H54 (cell line): Measurements from ENCODE around the gene CENPE.
A peak's percentile ranks its signal among the peaks of the same experiment; 100 is the strongest.

ENCODE experiments used
- DNase-seq: peaks from one replicate; pipeline ENCODE4 v3.0.0; 2011; ENCODE audit warnings: low spot score, mixed read lengths; ENCODE audit not compliant: insufficient read length
- FAIRE-seq: peaks from 3 replicates; lab custom pipeline; 2011; peaks lifted over from hg19 to GRCh38; lab: Jason Lieb, UNC
- POLR2A ChIP-seq: IDR thresholded peaks from 2 replicates; pipeline ENCODE4 v1.6.1; 2011; ENCODE audit warnings: low read depth, mild to moderate bottlenecking, low read length

CENPE gene

DNA sequence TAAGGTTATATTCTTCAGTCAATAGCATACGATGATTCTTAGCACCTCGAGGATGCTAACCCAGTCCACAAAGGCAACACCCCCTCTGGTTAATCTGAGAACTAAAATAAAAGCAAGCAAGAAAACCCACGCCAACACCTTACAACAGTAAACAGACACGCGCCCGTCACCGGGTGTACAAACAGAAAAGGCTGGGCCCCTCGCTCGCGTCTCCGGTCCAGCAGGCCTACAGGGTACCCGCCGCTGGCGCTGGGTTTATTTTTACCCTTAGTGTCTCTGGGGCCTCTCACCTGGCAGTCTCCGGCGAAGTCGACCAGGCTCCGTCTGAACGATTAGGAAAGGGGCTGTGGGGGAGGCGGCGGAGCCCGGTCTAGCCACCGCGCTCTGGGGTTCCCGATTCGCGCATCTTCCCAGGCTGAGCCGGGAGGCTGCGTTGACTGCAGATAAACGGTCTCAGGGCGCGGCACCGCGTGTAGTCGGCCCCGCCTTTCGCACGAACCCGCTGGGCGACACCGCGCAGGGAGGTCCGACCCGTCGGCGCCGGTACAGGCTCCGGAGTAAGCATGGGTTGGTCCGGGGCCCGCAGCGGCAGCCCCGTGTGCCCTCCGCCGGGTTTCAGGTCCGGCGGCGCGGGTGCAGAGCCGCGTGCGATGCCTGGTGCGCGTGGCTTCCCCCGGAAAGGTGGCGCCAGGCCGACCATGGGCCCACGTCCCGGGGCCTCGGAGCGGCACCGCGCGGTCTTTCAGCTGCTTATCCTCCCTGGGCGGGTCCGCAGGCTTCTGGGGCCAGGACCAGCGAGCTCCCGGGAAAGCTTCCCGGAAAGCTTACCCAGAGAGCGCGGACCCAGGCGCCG lies 122.0 kb downstream of the CENPE start:
- TF ChIP-seq POLR2A: peak; percentile 46; the same call in 1 of the 2 replicates
- no peak for FAIRE-seq

DNA sequence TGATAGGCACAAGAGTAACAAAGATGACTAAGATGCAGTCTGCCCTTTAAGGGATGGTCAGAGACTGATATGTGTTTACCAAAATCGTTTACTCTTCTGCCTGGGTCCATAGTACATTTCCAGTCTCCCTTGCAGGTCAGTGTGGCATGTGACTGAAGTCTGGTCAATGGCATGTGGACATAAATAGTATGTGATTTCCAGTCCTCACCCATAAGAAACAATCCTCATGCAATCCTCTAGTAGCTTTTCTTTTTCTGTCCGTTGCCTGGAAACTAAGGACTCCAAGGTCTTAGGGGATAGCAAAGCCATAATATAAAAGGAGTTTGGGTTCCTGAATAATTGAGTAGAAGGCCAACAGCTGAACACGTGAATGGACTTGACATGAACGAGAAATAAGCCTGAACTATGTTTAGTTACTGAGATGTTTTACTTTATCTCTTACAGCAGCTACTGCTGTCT lies 122.7 kb downstream of the CENPE start:
- DNase-seq: no peak
- TF ChIP-seq POLR2A: no peak
- no peak for FAIRE-seq

More for the DNA sequence above, 122.0 kb downstream of the CENPE start:
- peak; percentile 28 for DNase-seq

DNA sequence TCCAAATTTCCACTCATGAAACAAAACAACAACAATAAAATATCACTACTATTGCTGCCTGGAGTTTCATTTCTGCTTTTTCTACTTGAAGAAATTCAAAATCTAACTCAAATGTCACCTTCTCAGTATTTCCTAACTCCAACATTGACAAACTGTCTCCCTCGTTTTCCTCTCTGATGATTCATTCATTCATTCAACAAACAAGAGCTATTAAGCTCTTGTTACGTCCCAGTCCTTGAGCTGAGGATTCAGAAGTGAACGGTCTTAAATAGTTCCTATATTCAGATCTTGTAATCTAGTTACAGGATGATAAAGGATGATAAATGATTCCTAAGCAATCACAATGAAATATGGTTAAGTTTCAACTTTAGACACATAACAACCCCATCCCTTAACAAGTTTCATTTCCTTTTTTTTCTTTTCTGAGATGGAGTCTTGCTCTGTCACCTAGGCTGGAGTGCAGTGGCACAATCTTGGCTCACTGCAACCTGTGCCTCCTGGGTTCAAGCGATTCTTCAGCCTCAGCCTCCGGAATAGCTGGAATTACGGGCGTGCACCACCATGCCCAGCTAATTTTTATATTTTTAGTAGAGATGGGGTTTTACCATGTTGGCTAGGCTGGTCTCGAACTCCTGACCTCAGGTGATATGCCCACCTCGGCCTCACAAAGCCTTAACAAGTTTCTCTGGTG lies 123.3 kb downstream of the CENPE start:
- DNase-seq (no peak), FAIRE-seq (no peak)
- no peak for TF ChIP-seq POLR2A

DNA sequence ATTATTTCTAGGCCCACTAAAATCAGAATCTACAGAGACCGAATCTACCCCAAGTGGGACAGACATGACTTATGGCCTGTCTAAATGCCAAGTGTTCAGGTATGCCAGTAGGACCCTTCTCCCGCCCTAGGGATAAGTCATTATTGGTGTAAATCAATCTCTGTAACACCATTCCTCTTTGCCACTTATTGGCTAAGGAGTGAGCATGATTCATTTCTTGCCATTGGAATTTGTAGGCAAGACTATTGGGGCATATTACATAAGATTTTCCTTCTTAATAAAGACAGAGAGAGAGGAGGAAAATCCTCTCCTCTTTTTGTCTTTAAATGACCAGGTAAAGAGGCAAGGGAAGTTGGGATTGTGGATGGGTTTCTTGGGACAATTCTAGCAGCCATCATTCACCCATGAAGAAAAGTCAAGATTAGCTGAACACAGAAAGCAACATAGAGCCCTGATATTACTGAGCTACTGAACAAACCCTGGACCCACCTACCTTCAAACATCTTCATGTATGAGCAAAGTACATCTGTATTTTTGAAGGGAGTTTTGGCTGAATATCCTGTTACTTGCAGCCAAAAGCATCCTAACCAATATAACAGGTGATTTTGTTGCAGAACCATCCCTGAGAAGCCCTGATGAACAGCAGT lies 124.2 kb downstream of the CENPE start:
- FAIRE-seq (no peak), DNase-seq (no peak)
- TF ChIP-seq POLR2A: no peak

DNA sequence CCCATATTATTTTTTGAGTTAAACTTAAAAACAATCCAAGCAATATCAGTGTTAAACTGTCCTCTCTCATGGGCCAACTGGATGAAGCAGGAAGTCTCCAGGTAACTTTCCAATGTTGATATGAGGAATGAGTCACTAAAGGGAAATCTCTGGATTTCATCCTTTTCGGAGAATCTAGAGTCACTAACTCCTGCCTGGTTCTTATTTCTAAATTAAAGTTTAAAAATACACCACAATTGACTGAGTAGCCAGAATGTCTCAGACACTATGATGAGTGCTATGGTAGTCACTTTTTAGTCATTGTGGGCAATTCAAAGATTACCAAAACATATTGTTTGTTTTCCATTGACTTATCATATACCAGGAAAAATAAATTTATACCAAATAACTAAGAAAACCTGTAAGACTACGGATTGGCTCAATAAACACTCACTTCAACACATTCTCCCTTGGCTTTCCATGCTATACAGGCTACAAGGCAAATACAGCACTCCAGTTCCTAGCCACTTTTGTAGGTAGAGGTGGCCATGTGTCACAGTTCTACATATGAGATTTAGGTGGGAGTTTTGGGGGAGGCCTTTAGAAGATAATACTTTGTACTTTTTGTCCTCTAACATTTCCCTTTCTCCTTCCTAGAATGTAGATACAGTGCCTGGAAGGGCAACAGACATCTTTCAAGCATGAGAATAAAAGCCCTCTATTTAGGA lies 130.1 kb downstream of the CENPE start:
- no peak for FAIRE-seq
- no peak for TF ChIP-seq POLR2A
- no peak for DNase-seq

DNA sequence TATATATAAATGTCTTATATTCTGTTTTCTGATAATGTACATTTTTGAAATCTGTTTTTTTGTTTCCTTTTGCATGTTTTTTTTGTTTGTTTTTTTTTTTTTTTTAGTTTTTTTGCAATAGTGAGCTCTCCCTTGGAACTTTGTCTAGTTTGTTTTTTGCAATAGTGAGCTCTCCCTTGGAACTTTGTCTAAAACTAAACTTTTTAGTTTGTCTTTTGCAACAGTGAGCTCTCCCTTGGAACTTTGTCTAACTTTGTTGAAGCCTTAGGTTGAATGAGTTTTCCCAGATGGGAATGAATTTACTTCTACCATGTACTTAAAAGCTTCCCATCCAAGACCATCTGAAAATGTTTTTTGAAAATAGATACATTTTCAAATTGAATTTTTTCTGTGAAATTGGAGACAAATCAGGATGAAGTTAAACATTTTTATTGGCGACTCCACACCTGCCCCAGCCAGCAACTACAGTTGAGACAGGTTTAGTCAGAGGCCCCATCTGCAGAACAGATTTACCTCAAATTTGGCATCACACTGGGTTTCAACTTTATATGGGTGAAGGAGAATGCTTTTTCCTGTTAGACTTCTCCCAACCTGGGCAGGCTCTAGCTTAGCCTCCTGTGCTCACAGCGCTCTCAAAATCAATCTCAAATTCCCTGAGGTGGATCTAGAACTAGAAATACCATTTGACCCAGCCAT lies 137.5 kb downstream of the CENPE start:
- DNase-seq: no peak
- FAIRE-seq: no peak
- no peak for TF ChIP-seq POLR2A
